ENCODE data around the gene MSI2.

MSI2 gene

DNA sequence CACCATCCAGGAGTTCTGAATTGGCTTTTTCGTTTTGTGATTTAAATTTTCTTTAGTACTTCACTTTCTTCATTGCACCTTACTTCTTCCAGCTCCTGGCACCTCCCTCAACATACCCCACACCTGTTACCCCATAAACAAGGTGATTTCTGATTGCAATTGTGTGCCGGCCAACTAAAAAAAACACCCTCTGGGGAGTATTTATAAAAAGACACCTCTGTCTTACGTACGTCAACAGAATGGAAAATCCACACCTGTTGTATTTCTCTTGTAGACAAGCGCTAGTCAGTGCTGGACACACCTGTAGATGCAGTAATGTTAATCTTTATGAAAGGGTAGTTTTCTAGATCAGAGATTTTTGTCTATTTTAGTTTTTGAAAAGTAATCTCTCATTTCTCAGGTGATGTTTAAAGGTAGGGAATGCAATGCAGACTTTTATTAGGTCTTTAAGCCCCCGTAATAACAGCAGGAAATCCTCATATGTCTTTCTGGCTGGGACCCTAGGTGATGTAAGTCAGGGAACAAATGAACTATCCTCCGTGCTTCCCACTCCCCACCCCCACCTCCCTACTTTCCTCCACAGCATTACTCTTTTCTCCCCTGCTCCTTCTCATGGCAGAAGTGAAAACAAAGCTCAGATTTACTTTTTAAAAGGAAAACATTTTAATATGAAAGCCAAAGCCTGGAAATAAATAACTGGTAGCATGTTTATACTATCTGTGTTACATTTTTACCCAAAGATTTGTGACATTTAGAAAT is 4.2 kb downstream of the MSI2 start:
- TF ChIP-seq TAF1 (IDR thresholded peaks at IDR 0.05; ENCODE audit: borderline replicate concordance, low read depth, low read length) (no peak), POLR2A (IDR thresholded peaks at IDR 0.05; ENCODE audit: low read depth, low read length) (no peak), POLR2AphosphoS5 (IDR thresholded peaks at IDR 0.05; ENCODE audit: low read depth, low read length) (no peak)
- DNase-seq (ENCODE audit: insufficient read length) = no peak
- FAIRE-seq = no peak

DNA sequence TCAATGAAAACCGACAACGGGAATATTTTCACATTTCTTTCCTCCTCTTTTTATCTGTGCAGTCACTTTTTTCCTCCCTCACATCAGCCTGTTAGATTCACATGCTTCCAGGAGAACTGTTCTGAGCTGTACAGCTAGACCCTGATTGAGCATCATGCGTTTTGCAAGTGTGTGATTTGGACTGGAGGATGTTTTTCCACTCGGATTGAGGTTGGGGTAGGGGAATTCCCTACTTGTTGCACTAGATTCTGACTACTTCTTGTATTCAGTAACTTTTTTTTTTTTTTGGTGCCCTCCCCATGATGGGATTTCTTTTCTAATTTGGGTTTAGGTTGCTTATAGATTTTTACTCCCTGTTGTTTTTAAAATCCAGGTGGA is 4.8 kb downstream of the MSI2 start:
- DNase-seq (ENCODE audit: insufficient read length) (no peak), FAIRE-seq (no peak)
- TF ChIP-seq POLR2AphosphoS5 (IDR thresholded peaks at IDR 0.05; ENCODE audit: low read depth, low read length) = no peak
- TF ChIP-seq TAF1 (IDR thresholded peaks at IDR 0.05; ENCODE audit: borderline replicate concordance, low read depth, low read length) = no peak

DNA sequence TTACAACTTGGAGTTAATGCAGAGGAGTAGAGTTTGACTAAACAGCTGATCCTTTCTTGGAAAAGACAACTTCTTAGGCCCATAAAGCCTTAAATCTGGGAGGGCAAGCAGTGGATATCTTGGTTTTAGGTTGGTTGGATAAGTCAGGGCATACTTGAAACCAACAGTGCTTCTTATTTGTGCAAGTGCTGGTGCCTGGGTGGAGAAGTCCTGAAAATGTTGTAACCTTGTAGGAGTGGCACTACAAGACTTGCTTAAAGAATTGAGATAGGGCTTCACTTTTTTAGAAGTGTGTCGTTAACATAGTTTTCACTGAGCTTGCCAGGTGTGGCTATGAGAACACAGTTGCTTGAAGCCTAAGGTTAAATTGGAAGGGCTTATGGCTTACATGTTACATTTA is 6.2 kb downstream of the MSI2 start:
- TF ChIP-seq TAF1 (IDR thresholded peaks at IDR 0.05; ENCODE audit: borderline replicate concordance, low read depth, low read length) (no peak), POLR2AphosphoS5 (IDR thresholded peaks at IDR 0.05; ENCODE audit: low read depth, low read length) (no peak), POLR2A (IDR thresholded peaks at IDR 0.05; ENCODE audit: low read depth, low read length) (no peak)
- FAIRE-seq (no peak), DNase-seq (ENCODE audit: insufficient read length) (no peak)

DNA sequence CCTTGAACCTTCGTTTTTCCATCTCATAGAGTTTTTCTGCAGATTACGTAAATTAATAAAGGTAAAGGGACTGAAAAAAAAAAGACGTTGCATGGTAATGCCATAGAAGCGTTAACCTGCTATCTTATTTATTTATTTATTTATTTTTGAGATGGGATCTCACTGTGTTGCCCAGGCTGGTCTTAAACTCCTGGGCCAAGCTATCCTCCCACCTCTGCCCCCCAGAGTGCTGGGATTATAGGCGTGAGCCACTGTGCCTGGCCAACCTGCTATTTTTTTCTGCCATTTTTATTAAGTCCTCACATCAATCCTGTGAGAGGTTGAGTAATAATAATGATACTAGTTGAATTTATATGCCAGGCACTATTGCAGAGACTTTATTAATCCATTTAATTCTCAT is 7.9 kb downstream of the MSI2 start:
- DNase-seq (ENCODE audit: insufficient read length) = no peak
- TF ChIP-seq TAF1 (IDR thresholded peaks at IDR 0.05; ENCODE audit: borderline replicate concordance, low read depth, low read length) = no peak
- TF ChIP-seq POLR2AphosphoS5 (IDR thresholded peaks at IDR 0.05; ENCODE audit: low read depth, low read length) = no peak
- no peak for TF ChIP-seq POLR2A (IDR thresholded peaks at IDR 0.05; ENCODE audit: low read depth, low read length)
- no peak for FAIRE-seq

DNA sequence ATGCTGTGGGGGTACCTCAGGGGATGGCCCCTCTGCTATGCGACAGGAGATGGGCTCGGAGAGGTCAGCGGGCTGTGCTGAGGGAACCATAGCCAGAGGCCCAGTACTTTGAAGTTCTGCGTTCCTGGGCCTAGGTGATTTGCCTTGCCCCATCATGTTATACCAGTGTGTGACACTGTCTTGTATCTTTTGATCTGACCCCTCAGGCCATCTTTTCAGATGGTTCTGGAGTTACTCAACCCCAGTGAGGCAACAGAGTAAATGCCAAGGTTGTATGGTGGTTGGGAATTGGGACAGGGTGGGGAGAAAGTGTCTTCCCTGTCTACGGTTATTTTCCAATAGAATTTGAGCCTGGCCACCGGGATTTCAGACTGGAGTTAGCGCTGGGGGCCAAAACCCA is 8.5 kb downstream of the MSI2 start:
- TF ChIP-seq POLR2A (IDR thresholded peaks at IDR 0.05; ENCODE audit: low read depth, low read length) = no peak
- no peak for TF ChIP-seq TAF1 (IDR thresholded peaks at IDR 0.05; ENCODE audit: borderline replicate concordance, low read depth, low read length)
- TF ChIP-seq POLR2AphosphoS5 (IDR thresholded peaks at IDR 0.05; ENCODE audit: low read depth, low read length) = no peak
- DNase-seq (ENCODE audit: insufficient read length) (no peak), FAIRE-seq (no peak)

DNA sequence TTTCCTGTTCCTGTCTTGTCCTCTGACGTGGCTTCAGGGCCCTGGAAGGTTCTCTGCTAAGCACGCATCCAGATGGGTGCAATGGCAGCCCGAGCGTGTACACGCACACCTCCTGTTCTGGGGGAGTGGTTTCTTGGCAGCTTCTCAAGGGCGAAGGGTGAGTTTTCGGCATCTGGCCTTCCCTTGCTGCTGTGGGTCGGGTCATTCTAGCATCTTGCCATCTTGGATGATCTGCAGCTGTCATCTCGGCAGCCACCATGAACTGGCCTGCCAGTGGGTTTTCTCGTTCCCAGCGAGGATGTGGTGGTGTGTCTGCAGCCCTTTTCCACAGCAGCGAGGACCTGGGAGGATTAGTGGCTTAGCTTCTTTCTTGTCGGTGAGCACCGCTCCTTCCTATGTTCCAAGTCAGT is 10.6 kb downstream of the MSI2 start:
- DNase-seq (ENCODE audit: insufficient read length) (no peak), FAIRE-seq (no peak)
- no peak for TF ChIP-seq TAF1 (IDR thresholded peaks at IDR 0.05; ENCODE audit: borderline replicate concordance, low read depth, low read length)
- TF ChIP-seq POLR2A (IDR thresholded peaks at IDR 0.05; ENCODE audit: low read depth, low read length) = no peak
- no peak for TF ChIP-seq POLR2AphosphoS5 (IDR thresholded peaks at IDR 0.05; ENCODE audit: low read depth, low read length)

DNA sequence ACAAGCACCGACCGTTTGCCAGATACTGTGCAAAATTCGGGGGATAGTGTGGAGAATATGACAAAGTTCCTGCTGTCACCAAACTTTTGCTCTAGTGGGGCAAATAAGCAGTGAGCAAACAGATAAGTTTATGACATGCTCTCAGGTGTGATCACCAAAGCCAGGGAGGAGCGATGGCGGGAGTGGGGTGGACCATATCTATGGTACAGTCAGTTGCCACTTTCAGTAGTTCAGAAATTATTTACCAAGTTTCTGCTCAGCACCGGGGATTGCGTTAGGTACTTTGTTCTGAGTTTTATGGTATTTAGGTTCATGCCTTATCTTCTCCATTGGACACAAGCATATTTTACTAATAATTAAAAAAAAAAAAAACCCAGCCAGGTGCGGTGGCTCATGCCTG is 11.9 kb downstream of the MSI2 start:
- TF ChIP-seq POLR2A (IDR thresholded peaks at IDR 0.05; ENCODE audit: low read depth, low read length) (no peak), TAF1 (IDR thresholded peaks at IDR 0.05; ENCODE audit: borderline replicate concordance, low read depth, low read length) (no peak), POLR2AphosphoS5 (IDR thresholded peaks at IDR 0.05; ENCODE audit: low read depth, low read length) (no peak)
- DNase-seq (ENCODE audit: insufficient read length) = no peak
- no peak for FAIRE-seq

DNA sequence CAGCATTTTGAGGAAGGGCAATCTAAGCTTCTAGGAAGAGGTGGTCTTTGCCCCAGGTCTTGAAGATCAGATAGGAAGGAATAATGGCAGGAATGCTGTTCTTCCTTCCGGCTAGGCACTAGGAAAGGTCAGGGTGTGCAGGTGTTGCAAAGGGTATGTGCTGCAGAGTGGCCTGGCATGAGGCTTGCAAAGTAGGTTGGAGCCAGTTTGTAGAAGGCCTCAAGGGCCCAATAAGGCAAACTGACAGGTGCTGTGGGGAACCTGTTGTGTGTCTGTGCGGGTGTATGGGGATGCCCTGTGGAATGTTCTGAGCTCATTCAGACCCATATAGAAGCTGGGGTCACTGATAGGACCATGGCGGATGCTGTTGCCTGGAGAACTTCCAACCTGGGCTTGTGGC is 12.7 kb downstream of the MSI2 start:
- FAIRE-seq (no peak), DNase-seq (ENCODE audit: insufficient read length) (no peak)
- no peak for TF ChIP-seq POLR2AphosphoS5 (IDR thresholded peaks at IDR 0.05; ENCODE audit: low read depth, low read length)
- TF ChIP-seq TAF1 (IDR thresholded peaks at IDR 0.05; ENCODE audit: borderline replicate concordance, low read depth, low read length) = no peak
- TF ChIP-seq POLR2A (IDR thresholded peaks at IDR 0.05; ENCODE audit: low read depth, low read length) = no peak

DNA sequence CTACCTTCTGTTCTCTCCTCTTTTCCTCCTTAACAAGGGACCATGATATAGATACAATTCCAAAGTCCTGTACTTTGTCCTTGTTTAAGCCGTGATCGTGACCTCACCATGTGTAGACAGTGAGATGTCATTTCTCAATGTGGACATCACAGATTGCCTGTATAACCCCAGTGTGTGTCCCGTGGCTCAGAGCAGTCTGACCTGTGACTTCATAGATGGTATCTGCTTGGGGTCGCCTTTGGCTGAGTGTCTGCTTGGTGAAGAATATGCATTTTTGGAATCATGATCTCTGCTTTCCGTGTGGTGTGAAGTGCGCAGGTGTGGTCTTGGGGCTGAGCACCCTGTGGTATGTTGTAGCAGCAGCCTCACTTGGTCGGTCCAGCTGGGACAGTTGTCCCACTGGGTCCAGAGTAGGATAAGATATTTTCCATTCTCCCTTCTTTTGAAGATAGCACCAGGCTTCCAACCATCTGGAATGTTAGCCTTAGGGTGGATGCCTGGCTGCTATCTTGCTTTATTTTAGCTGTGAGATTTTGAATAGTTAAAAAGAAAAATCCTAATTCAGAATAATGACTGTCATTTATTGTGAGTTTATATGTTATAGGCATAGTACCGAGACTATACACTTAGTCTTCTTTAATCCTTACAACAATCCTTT is 13.4 kb downstream of the MSI2 start:
- DNase-seq (ENCODE audit: insufficient read length) = no peak
- TF ChIP-seq POLR2A (IDR thresholded peaks at IDR 0.05; ENCODE audit: low read depth, low read length) = no peak
- no peak for TF ChIP-seq POLR2AphosphoS5 (IDR thresholded peaks at IDR 0.05; ENCODE audit: low read depth, low read length)
- TF ChIP-seq TAF1 (IDR thresholded peaks at IDR 0.05; ENCODE audit: borderline replicate concordance, low read depth, low read length) = no peak
- FAIRE-seq = no peak

DNA sequence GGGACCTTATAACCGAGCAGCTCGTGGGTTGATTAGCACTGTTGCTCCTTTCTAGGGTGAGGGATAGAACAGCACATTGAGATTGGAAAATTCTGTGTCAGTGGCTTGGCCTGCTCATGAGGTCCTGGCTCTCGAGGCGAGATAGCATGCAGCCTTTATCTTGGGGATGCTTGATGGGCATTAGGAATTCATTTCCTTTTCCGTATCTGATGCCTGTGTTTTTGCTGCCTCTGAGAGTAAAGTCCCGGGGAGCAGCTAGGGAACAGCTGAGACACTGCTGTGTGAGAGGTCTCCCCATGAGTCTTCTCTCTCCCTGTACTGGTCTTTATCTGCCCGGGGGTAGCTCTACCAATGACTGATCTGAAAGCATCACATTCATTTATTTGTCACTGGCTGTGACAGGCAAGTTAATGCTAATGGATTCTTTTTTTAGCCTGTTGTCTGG is 14.5 kb downstream of the MSI2 start:
- FAIRE-seq (no peak), DNase-seq (ENCODE audit: insufficient read length) (no peak)
- no peak for TF ChIP-seq POLR2AphosphoS5 (IDR thresholded peaks at IDR 0.05; ENCODE audit: low read depth, low read length)
- TF ChIP-seq POLR2A (IDR thresholded peaks at IDR 0.05; ENCODE audit: low read depth, low read length) = no peak
- TF ChIP-seq TAF1 (IDR thresholded peaks at IDR 0.05; ENCODE audit: borderline replicate concordance, low read depth, low read length) = no peak

DNA sequence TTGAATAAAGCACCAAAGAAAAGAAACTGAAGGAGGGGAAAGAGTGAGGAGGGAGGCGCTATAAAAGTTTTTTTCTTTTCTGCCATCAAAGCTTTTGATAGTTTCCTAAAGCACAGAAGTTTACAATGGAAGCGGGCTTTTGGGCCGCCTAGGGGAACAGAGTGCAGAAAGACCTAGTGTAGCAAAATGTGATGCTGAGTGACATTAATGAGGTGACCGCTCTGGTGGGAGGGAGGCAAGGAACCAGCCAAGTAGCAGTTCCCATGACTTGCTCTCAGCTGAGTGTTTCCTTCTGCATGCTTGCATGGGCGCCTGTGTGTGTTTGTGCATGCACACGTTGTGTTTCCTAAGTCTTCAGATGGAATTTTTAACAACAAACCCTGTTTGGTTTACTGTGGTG is 15.5 kb downstream of the MSI2 start:
- TF ChIP-seq TAF1 (IDR thresholded peaks at IDR 0.05; ENCODE audit: borderline replicate concordance, low read depth, low read length) = no peak
- TF ChIP-seq POLR2A (IDR thresholded peaks at IDR 0.05; ENCODE audit: low read depth, low read length) = no peak
- no peak for TF ChIP-seq POLR2AphosphoS5 (IDR thresholded peaks at IDR 0.05; ENCODE audit: low read depth, low read length)
- DNase-seq (ENCODE audit: insufficient read length) (no peak), FAIRE-seq (no peak)

DNA sequence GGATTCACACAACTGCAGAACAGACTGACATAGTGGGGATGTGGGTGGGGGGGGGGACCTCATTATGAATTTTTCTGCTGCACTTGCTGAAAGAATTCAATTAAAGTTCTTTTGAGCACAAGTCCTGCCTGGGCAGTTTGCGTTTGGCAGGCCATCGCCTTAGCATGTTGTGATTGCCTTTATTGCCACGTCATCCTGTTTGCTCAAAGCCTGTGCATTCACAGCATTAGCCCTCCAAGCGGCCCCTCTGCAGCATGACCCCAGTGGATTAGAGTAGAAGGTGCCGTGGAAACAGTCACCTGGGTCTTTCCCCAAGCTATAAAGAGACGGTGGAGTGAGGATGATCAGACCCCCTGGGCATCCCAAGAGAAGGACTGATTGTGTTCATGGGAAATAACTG is 17.2 kb downstream of the MSI2 start:
- no peak for DNase-seq (ENCODE audit: insufficient read length)
- TF ChIP-seq POLR2AphosphoS5 (IDR thresholded peaks at IDR 0.05; ENCODE audit: low read depth, low read length) (no peak), POLR2A (IDR thresholded peaks at IDR 0.05; ENCODE audit: low read depth, low read length) (no peak), TAF1 (IDR thresholded peaks at IDR 0.05; ENCODE audit: borderline replicate concordance, low read depth, low read length) (no peak)
- no peak for FAIRE-seq
